Activated naive CD4-positive, alpha-beta T cell (primary cell): ENCODE data around the gene IL4R.
A peak's percentile ranks its signal among the peaks of the same experiment; 100 is the strongest.
"Not testable (repeated sequence)": the region's sequence is repeated elsewhere in the genome, so short reads cannot be mapped to it uniquely, and the experiment has no call there.

Source experiments
- DNase-seq, 4 experiments: peaks; one replicate each; lab custom pipeline; 2025; lab: John Stamatoyannopoulos, UW

The IL4R gene

DNA sequence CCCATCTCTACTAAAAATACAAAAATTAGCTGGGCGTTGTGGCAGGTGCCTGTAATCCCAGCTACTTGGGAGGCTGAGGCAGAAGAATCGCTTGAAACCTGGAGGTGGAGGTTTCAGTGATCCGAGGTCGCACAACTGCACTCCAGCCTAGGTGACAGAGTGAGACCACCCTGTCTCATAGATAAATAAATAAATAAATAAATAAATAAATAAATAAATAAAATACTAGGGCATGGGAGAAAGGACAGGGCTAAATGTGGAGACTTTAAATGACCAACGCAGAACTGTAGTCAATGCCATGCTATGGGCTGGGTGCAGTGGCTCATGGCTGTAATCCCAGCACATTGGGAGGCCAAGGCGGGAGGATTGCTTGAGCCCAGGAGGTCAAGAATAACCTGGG is 25.5 kb upstream of the IL4R start:
- not testable (repeated sequence) for DNase-seq

DNA sequence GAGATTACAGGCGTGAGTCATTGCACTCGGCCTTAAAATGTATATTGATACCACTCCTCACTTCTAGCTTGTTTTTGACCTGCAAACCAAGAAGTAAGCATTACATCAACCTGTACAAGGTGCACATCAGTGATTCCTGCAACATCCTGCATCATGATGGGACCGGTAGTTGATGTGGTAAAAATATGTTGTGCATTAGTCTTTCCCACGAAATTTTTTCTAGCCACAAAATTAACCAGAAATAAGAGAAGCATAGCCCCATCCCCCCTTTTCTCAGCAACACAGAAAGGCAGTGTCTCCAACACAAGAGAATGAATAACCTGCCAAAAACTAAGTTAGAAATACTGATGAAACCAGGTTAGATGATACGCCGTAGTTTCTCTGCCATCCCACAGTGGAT is 24.1 kb upstream of the IL4R start:
- DNase-seq, result no peak

DNA sequence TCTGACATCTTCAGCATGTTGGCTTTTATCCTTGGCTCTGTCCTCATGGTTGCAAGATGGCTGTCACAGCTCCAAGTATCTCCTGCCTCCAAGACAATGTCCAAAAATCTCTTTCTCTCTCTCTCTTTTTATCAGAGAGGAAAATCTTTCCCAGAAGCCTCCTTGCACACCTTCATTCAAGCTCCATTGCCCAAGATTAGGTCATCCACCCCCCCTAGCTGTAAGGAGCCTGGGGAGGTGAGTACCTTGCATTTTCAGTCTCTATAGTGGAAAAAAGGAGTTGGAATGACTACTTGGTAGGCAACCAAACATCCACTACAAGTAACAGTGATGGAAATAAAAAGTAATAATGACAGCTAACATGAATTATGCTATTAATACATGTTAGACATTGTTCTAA is 23.2 kb upstream of the IL4R start:
- no peak for DNase-seq

DNA sequence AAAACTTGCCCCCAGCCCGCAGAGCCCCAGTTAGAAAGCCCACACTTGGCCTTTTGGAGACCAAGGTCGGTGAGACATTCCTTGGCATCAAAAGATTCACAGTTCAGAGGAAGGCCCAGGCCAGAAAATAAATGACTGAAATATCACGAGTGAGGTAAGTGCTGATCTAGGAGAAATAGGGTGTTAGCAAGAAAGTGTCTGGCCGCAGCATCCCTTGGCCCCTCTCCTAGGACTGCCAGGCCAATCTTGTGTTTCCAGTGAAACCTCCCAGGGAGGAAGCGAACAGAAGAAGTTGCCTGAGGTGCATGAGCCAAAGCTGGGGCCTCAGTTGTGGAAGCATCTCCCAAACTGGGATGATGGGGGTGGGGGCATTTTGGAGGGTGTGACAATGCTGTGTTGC is 22.7 kb upstream of the IL4R start:
- DNase-seq, result no peak

DNA sequence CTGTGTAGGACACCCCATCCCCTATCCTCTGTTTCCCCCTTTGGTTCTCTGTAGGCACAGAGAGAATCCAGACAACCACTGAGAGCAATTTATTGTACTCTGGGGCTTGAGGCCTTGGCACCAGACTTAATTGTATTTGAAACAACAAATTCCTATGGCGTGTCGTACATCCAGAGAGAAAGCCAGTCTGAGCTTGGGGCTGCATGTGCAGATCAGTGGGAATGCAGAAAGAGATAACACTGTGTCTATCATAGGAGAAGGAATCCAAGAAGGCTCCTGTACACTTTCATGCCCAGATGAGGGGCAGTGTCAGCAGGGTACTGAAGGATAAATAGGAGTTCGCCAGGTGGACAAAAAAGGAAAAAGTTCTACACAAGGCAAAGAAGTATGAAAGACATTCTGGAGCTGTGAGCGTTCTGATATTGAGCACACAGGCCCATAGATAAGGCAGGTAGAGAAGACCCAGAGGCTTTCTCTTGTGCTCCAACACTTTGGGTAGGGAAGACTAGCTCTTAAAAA is 22.0 kb upstream of the IL4R start:
- DNase-seq, result no peak

DNA sequence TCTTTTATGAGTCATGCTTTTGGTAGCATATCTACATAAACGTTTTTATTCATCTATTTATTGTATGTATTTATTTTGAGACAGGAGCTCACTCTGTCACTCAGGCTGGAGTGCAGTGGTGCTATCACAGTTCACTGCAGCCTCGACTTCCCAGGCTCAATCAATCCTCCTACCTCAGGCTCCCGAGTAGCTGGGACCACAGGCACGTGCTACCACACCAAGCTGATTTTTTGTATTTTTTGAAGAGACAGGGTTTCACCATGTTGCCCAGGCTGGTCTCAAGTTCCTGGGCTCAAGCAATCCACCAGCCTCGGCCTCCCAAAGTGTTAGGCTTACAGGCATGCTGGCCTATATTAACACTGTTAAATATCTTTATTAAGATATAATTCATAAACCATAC is 20.4 kb upstream of the IL4R start:
- DNase-seq, result no peak

DNA sequence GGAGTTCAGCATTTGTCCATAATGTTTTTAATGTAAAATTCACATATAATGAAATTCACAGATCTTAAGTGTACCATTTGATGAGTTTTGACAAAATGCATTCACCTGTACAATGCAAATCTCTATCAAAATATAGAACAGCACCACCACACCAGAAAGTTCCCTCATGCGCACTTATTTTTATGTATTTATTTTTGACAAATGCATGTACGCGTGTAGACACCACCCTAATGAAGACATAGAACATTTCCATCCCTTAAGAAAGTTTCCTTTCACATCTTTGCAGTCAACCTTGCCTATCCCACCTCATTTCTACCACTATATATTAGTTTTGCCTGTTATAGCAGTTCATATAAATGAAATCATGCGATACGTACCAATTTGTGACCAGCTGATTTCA is 15.6 kb upstream of the IL4R start:
- no peak for DNase-seq

DNA sequence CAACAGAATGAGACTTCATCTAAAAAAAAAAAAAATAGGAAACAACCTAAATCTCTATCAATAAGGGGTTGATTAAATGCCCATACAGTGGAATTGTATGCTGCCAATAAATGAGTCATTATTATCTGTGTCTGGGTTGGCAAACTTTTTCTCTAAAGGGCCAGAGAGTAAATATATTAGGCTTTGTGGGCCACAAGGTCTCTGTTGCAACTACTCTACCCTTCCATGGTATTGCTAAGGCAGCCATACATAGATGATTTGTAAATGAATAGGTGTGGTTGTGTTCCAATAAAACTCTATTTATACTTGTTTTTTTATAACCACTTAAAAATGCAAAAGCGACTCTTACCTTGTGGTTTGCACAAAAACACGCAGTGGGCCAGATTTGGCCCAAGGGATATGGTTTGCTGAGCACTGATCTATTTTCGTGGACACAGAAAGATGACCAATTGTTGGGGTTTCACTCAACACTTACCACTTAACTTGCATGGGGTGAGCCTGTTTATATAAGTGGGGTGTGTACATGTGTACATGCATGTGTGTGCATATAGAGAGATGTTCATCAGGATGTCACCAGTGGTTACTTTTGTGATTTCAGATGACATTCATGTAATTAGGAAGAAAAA is 12.4 kb upstream of the IL4R start:
- no peak for DNase-seq

DNA sequence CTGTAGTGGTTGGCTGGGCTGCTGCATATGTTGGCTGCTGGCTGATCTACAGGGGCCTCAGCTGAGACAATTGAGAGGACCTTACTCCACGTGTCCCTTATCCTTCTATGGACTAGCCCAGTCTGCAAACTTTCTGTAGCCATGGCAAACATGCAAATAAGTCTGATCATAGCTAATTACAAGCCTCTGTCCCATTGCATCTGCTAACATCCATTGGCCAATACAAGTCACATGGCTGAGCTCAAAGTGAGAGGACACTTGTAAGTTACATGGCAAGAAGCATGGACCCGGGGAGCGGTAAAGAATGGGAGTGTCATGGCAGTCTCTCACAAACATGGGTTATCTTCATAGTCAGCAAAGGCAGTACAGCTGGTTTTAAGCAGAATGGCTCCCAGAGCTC is 11.6 kb upstream of the IL4R start:
- DNase-seq, result no peak

DNA sequence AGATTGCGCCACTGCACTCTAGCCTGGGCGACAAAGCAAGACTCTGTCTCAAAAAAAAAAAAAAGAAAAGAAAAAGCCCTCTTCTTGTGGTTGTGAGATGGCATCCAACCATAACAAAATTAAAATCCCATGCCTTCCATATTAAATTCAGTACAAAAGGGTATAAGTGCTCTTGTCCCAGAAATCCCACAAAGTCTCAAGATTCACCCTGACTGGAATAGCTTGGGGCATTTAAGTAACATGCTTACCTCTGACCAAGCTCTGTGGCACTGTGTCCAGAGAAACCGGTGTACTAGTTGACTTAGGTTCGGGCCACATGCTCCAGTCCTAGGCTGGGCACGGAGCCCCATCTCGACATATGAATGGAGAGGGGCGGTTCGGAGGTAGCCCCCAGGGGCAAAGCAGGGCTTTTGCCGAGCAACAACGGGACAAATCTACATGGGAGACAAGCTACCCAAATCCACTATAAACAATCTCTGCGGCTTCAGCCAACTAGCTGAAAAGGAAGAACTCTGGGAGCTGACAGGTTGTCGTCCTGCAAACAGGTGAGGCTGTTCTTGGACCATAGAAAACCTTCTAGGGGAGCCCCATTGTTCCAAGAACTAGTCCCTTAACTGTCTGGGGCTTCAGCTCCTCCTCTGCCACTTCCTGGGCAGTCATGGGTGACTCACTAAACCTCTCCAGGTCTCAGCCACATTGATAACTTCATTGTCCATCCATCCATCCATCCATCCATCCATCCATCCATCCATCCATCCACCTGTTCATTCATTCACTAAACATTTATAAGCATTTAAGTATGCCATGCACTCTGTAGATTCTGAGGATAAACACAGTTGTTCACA is 10.3 kb upstream of the IL4R start:
- DNase-seq, result no peak

DNA sequence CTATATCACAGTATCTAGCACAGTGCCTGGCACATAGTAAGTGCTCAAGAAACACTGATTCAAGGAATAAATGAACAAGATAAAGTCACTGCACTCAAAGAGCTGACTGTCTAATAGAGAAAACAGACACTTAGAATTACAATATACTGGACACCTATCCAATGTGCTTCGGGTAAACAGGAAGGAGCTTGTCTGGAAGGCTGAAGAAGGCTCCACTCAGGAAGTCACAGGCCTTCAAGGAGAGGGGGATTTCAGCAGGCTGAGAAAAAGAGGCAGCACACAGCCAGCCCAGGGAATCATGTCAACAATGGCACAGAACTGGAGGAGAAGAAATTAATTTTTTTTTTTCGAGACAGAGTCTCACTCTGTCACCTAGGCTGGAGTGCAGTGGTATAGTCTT is 9.7 kb upstream of the IL4R start:
- DNase-seq, result no peak

DNA sequence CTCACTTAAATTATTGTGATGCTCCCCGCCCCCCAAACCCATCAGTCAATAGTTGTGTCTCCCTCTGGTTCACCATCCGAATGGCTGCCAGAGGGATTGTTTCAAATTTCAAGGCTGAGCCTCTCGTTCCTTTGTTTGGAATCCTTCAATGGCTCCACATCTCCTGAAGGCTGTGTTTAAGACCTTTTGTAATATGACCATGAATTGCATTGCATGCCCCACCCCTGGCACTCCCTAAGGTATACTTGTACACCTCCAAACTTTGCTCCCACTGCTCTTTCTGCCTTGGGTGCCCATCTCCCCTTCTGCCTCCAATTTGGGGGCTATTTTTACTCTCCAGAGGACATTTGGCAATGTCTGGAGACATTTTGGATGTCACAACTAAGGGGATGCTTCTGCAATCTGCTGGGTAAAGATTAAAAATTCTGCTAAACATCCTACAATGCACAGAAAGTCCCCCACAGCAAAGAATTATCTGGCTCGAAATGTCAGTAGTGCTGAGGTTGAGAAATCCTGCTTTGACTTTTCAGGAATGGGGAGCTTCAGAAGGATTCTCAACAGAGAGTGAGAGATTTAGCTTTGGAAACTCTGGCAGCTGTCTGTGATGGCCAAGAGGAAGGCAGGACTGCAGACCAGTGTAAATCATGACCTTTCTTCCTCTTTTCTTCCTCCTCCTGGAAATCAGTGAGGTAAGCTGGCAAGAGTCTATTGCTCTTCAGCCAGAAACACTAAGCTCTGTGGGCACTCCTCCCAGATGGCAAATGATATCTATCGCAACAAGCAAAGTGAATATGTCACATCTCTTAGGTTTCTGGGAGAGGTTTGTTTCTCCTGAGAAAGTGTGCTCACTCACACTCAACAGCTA is 8.7 kb upstream of the IL4R start:
- DNase-seq, result no peak

DNA sequence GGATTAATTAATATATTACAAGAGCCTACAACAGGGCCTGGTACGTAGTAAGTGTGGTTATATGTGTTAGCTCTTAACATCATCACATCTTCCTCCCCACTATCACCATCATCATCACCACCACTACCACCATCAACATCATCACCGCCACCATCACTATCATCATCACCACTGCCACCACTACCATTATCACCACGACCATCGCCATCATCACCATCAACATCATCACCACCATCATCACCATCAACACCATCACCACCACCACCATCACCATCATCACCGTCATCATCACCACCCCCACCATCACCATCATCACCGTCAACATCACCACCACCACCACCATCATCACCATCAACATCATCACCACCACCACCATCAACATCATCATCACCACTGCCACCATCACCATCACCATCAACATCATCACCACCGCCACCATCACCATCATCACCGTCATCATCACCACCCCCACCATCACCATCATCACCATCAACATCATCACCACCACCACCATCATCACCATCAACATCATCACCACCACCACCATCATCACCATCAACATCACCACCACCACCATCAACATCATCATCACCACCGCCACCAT is 7.8 kb upstream of the IL4R start:
- DNase-seq, result no peak

DNA sequence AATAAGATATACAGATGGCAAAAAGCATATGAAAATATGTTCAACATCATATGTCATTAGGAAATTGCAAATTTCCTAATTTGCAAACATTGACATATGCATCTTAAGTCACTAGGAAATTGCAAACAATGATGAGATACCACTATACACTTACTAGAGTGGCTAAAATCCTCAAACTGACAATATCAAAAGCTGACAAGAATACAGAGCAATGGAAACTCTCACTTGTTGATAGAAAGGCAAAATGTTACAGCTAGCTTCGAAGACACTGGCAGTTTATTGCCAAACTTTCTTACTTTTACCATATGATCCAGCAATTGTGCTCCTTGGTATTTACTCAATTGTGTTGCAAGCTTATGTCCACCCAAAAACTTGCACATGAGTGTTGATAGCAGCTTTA is 5.0 kb upstream of the IL4R start:
- no peak for DNase-seq

DNA sequence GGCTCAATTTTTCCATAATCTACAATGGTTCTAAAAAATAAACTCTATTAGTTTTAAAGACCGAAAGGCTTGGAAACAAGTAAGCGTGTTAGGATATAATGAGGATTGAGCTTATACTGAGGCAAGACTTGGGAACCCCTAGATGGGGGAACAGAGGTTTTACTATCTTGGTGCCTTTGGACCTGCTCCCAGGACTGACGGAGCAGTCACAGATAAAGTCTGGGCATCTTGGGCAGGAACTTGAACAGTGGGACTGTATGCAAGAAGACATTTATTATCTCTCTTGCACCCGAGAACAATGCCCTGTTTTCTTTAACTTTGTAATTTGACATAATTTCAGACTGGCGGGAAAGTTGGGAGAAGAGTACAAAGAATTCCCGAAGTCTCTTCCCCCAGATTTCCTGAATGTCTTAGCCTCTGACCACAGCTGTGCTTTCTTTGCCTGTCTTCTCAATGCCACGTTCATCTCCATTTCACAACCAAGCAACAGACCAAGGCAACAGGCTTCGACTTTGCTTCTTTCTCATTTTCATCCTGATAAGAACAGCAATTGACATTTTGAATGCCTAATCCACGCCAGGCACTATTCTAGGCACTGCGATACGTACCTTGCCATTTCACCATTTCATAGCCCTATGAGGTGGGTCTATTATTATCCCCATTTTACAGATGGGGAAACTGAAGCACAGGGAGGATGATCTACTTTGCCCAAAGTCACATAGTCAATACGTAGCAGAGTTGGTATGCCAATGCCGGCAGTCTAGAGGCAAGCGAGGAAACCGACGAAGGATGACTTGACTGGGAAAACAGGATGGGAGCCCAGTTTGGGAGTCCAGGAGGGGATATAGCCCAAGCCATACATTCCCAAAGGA is 3.0 kb upstream of the IL4R start:
- no peak for DNase-seq

DNA sequence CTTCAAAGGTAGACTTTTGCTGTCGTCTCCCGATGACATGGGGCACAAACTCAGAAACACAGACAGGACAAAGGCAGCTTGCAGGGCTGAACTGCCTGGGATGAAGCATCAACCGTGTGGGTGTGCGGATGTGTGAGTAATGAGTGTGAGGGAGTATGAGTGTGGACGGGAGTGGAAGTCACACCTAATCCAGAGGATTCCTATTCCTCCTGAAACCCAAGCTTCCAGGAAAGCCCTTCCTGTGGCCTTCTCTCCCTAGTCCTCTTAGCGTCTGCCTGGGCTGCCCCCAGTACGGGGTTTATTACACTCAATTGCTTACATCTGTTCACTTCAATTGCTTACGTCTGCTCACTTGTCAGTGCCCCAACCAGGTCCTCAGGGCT is 2.3 kb upstream of the IL4R start:
- DNase-seq, result no peak

DNA sequence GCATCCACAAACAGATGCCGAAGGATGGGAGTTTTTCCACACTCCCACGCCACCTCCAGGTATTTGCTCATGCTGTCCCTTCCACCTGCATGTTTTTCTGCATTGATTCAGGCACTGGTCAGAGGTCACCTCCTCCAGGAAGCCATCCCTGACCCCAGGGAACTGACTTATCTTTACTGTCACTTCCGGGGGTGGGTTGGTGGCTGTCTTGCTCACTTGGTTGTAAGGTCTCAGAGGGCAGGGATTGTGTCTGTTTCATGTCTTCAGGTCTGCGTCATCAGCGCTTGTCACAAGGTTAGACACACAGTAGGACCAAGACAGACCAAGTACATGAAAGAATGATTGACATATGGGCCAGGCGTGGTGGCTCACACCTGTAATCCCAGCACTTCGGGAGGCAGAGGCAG is 1.9 kb upstream of the IL4R start:
- DNase-seq, result no peak

DNA sequence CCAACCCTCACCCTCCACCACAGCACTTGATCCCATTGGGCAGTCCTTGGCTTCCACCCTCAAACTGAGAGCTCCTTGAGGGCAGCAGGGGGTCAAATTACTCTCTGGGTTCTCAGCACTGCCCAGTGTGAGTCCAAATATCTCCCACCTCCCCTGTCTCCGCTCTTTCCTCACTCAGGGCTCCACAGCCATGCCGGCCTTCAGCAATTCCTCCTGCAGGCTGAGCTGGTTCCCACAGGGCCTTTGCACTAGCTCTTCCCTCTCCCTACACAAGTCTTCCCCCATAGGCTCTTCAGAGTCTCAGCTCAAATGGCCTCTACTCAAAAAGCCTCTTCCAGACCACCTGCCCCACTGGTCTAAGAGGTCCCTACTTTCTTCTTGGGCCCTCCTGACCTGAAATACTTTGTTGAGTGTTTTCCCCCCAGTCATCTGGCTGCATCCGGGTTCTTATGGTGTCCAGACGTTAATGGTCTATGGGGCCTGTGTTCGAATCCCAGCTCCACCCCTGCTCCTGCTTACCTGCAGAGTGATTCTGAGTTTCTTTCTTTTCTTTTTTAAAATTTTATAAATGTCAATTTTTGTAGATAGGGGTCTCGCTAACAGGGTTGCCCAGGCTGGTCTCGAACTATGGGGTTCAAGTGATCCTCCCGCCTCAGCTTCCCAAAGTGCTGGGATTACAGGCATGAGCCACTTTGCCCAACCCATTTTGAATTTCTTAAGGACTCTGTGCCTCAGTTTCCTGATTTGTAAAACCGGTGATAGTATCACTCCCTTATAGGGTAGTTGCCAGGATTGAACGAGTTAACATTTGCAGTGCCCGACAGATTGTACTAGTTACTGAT is 973 bp upstream of the IL4R start:
- no peak for DNase-seq

DNA sequence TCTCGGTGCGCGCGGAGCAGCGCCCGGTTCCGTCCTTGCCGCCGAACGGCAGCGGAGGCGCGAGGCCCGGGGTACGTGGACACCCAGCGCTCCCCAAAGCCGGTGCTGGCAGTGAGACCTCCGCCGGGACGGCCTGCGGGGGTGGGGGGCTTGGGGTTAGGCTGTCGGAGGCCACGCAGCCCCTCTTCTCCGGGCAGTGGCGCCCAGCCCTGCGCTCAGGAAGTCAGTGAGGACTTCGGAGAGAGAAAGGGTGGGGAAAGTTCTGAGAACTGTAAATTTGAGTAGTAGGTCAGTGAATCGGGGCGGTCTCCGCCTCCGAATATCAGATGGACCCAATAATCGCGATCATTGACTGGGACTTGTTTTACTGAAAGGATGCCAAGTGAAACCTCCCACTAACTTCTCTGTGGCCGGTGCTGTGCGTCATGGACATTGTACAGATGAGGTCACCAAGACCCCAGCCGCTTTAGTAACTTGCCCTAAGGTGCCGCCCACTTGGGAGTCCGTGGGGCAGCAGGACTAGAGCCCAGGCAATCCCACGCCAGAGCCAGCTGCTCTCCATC is 468 bp downstream of the IL4R start:
- peak in 2 of 4 experiments; percentile 36 to 39 for DNase-seq

DNA sequence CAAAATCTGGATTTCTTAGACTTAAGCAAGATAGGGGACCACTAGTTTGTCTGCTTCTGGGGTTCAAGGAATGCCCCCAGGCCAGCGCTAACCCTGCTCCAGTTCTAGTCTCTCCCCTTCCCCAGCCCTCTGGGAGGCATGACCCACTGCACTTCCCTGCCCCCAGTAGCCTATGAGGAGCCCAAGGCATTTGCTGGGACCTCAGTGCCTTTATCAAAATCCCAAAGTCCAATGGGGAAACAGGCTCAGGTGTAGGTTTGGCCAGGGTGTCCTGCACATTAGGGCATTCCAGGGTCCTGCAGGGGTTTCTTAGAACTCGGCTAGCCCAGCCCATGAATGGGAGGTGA is 1.2 kb downstream of the IL4R start:
- DNase-seq, result no peak
